Measurements from ENCODE around the gene NPHP4. TPM values are rescaled to one million over a fixed set of nuclear protein-coding genes. Genes with fewer than 3 reads are reported as not detected.

Gene NPHP4
- total RNA-seq, 1 donor = 8.0 TPM

GRCh38 chr1:5864256-5864655, 128.0 kb downstream of the NPHP4 start:
- DNase-seq (ENCODE audit: insufficient read length, low spot score, missing footprints) = no peak
- no peaks in the 10 kb centered on the region for H3K79me2 ChIP-seq (ENCODE audit: insufficient read depth, low read length)
- H4K20me1 ChIP-seq (ENCODE audit: insufficient read depth, low read length) = peaks cover 4% of the 10 kb centered on the region
- TF ChIP-seq CTCF (IDR thresholded peaks at IDR 0.05; ENCODE audit: extremely low read depth, low read depth, low read length) = no peak
- no peak overlapping the region for H3K4me3 ChIP-seq (ENCODE audit: insufficient read depth, low read length)
- H3K4me1 ChIP-seq (ENCODE audit: insufficient read depth, low read length) = no peaks in the 10 kb centered on the region
- H3K4me2 ChIP-seq (ENCODE audit: insufficient read depth, low read length) = no peak overlapping the region
- H3K27me3 ChIP-seq (ENCODE audit: insufficient read depth, low read length) = no peaks in the 10 kb centered on the region
- H3K36me3 ChIP-seq (ENCODE audit: insufficient read depth, low read length) = no peaks in the 10 kb centered on the region
- H2AFZ ChIP-seq (ENCODE audit: low read length) = no peak overlapping the region
- no peak overlapping the region for H3K27ac ChIP-seq (ENCODE audit: low read depth, low read length)
- H3K9me3 ChIP-seq (ENCODE audit: low read depth, low read length) = no peaks in the 10 kb centered on the region

GRCh38 chr1:5863238-5863637, 129.0 kb downstream of the NPHP4 start:
- Histone ChIP-seq H3K27me3 (ENCODE audit: insufficient read depth, low read length) (no peaks in the 10 kb centered on the region), H3K4me3 (ENCODE audit: insufficient read depth, low read length) (no peak overlapping the region), H3K79me2 (ENCODE audit: insufficient read depth, low read length) (no peaks in the 10 kb centered on the region), H3K36me3 (ENCODE audit: insufficient read depth, low read length) (no peaks in the 10 kb centered on the region), H3K4me2 (ENCODE audit: insufficient read depth, low read length) (no peak overlapping the region), H3K9me3 (ENCODE audit: low read depth, low read length) (no peaks in the 10 kb centered on the region), H2AFZ (ENCODE audit: low read length) (no peak overlapping the region), H3K4me1 (ENCODE audit: insufficient read depth, low read length) (no peaks in the 10 kb centered on the region), H3K27ac (ENCODE audit: low read depth, low read length) (no peak overlapping the region), H4K20me1 (ENCODE audit: insufficient read depth, low read length) (no peaks in the 10 kb centered on the region)
- no peak for TF ChIP-seq CTCF (IDR thresholded peaks at IDR 0.05; ENCODE audit: extremely low read depth, low read depth, low read length)
- no peak for DNase-seq (ENCODE audit: insufficient read length, low spot score, missing footprints)

GRCh38 chr1:5861871-5862825, 130.1 kb downstream of the NPHP4 start:
- no peaks in the 10 kb centered on the region for H3K79me2 ChIP-seq (ENCODE audit: insufficient read depth, low read length)
- TF ChIP-seq CTCF (IDR thresholded peaks at IDR 0.05; ENCODE audit: extremely low read depth, low read depth, low read length) = no peak

GRCh38 chr1:5860277-5860676, 131.9 kb downstream of the NPHP4 start:
- Histone ChIP-seq H2AFZ (ENCODE audit: low read length) (no peak overlapping the region), H3K4me1 (ENCODE audit: insufficient read depth, low read length) (no peaks in the 10 kb centered on the region), H3K79me2 (ENCODE audit: insufficient read depth, low read length) (no peaks in the 10 kb centered on the region), H3K9me3 (ENCODE audit: low read depth, low read length) (no peaks in the 10 kb centered on the region), H4K20me1 (ENCODE audit: insufficient read depth, low read length) (no peaks in the 10 kb centered on the region), H3K4me3 (ENCODE audit: insufficient read depth, low read length) (no peak overlapping the region), H3K4me2 (ENCODE audit: insufficient read depth, low read length) (no peak overlapping the region), H3K27me3 (ENCODE audit: insufficient read depth, low read length) (no peaks in the 10 kb centered on the region), H3K27ac (ENCODE audit: low read depth, low read length) (no peak overlapping the region), H3K36me3 (ENCODE audit: insufficient read depth, low read length) (no peaks in the 10 kb centered on the region)
- no peak for DNase-seq (ENCODE audit: insufficient read length, low spot score, missing footprints)
- no peak for TF ChIP-seq CTCF (IDR thresholded peaks at IDR 0.05; ENCODE audit: extremely low read depth, low read depth, low read length)

More at GRCh38 chr1:5861871-5862825, 130.1 kb downstream of the NPHP4 start:
- no peak overlapping the region for H3K4me3 ChIP-seq (ENCODE audit: insufficient read depth, low read length)
- H3K9me3 ChIP-seq (ENCODE audit: low read depth, low read length) = no peaks in the 10 kb centered on the region
- H3K27ac ChIP-seq (ENCODE audit: low read depth, low read length) = no peak overlapping the region
- H4K20me1 ChIP-seq (ENCODE audit: insufficient read depth, low read length) = no peaks in the 10 kb centered on the region
- DNase-seq (ENCODE audit: insufficient read length, low spot score, missing footprints) = no peak
- no peak overlapping the region for H2AFZ ChIP-seq (ENCODE audit: low read length)
- H3K4me2 ChIP-seq (ENCODE audit: insufficient read depth, low read length) = no peak overlapping the region
- no peaks in the 10 kb centered on the region for H3K36me3 ChIP-seq (ENCODE audit: insufficient read depth, low read length)
- H3K27me3 ChIP-seq (ENCODE audit: insufficient read depth, low read length) = no peaks in the 10 kb centered on the region
- no peaks in the 10 kb centered on the region for H3K4me1 ChIP-seq (ENCODE audit: insufficient read depth, low read length)
